Heart left ventricle (tissue), 16 donors: ENCODE measurements around the gene ATPAF2. TPM values are rescaled to one million over a fixed set of nuclear protein-coding genes. Genes with fewer than 3 reads are reported as not detected.

Experiments
- ATAC-seq, 4 donors: fragments of 200-7000 bp; cut with Tn5 transposase; one replicate each; pipeline ENCODE4 v1.9.1; 2020 to 2022; ENCODE audit warnings: moderate library complexity in 4 of 4, mild to moderate bottlenecking in 3 of 4, moderate number of reproducible peaks in 1 of 4
- DNase-seq, 5 donors: peaks; one replicate each; pipeline ENCODE4 v3.0.0-alpha.2; 2020
- H3K27ac ChIP-seq, 12 donors: fragments of 200-600 bp; sonication (generic) in 4 of 12; one replicate each; pipeline versions ENCODE4 v1.5.0 to v1.8.0; 2016 to 2022; ENCODE audit warnings: mild to moderate bottlenecking in 2 of 12
- H3K27me3 ChIP-seq, 9 donors: fragments of 200-600 bp; sonication (generic) in 2 of 9; one replicate each; pipeline versions ENCODE4 v1.5.1 to v1.8.0; 2016 to 2022; ENCODE audit warnings: mild to moderate bottlenecking in 3 of 9
- H3K36me3 ChIP-seq, 9 donors: fragments of 200-600 bp; sonication (generic) in 2 of 9; one replicate each; pipeline versions ENCODE4 v1.5.0 to v1.8.0; 2018 to 2022; ENCODE audit warnings: mild to moderate bottlenecking in 2 of 9
- H3K4me1 ChIP-seq, 12 donors: fragments of 200-600 bp; sonication (generic) in 4 of 12; one replicate each; pipeline versions ENCODE4 v1.5.0 to v1.8.0; 2016 to 2022; ENCODE audit warnings: mild to moderate bottlenecking in 3 of 12
- H3K4me3 ChIP-seq, 12 donors: fragments of 200-600 bp; sonication (generic) in 4 of 12; one replicate each; pipeline versions ENCODE4 v1.5.0 to v1.8.0; 2017 to 2022; ENCODE audit warnings: mild to moderate bottlenecking in 9 of 12, moderate library complexity in 4 of 12
- H3K9me3 ChIP-seq, 12 donors: fragments of 200-600 bp; sonication (generic) in 4 of 12; one replicate each; pipeline versions ENCODE4 v1.5.0 to v1.8.0; 2016 to 2022; ENCODE audit warnings: mild to moderate bottlenecking in 1 of 12
- CTCF ChIP-seq, 12 donors: fragments of 200-600 bp; sonication (generic) in 4 of 12; IDR thresholded peaks; one replicate each; pipeline versions ENCODE4 v1.5.0 to v1.8.0; 2018 to 2022; ENCODE audit warnings: antibody characterized with exemption in 12 of 12, mild to moderate bottlenecking in 5 of 12
- POLR2A ChIP-seq, 2 donors: fragments of 450-650 bp; IDR thresholded peaks; one replicate each; pipeline ENCODE4 v1.6.1; 2017; ENCODE audit warnings: antibody characterized with exemption in 2 of 2, mild to moderate bottlenecking in 2 of 2, moderate library complexity in 2 of 2
- WGBS, 4 donors: extraction: QIAGEN DNeasy Blood & Tissue Kit in 2 of 4; methylation state at CpG; one replicate each; pipeline versions ENCODE4 v1.1.5 to v1.1.7; 2013 to 2018; 5-methylcytosine and 5-hydroxymethylcytosine counted together
- intact Hi-C, 10 donors: fragments of 100-400 bp; cut with DNase I; formaldehyde crosslinking; loops; one replicate each; pipeline versions ENCODE4 v1.11.1 to v1.14.2; 2022
- polyA plus RNA-seq, 2 donors: library from polyadenylated mRNA; stranded (reverse); fragments of 200-250 nt; gene quantifications; one replicate each; pipeline ENCODE4 v1.2.3, GENCODE V29; 2013
- total RNA-seq, 9 donors: library from RNA; depleted of rRNA in 2 of 9; stranded (reverse); fragments of >200 nt in 2 of 9; fragmentation: NEBNext Ultra II Directional in 3 of 9; extraction: Animal tissue kit (Norgen Biotek cat#: 25700) in 3 of 9; gene quantifications; one replicate each; pipeline versions ENCODE4 v1.1.0 to v1.2.4, GENCODE V29; 2016 to 2023
- donor health status: ischemic (EF 13 %, LVEDD 7.1; RV severe dilation, severe dysfunction).
- donor health status: healthy with polysubstance abuse.
- donor health status: DM: no; HTN: yes; CAD: no.
- donor health status: DM: no; HTN: no; CAD: no.
- donor health status: ischemic (EF 25% LVEDD 6.9; RV normal size, moderate dysfunction).
- donor health status: ischemic (EF 25% LVEDD 5.7; RV mildly dilated, moderate dysfunction).
- donor health status: healthy.
- donor health status: DM: yes; HTN: yes; CAD: no.
- donor health status: ischemic (EF 35%, LVEDD 5.7; RV mildly dilated, moderate dysfunction).
- donor health status: nonischemic (EF 11% LVEDD 7.7; RV severe dilation, severe dysfunction).
- donor health status: DM: yes; HTN: yes; CAD: no.
- donor health status: PGD.
- donor health status: ischemic (EF 29% LVEDD 5.4; RV normal size, mild dysfunction).
- donor health status: nonischemic (EF 23%, LVEDD 6.1; RV moderate dilation, normal function).

ATPAF2 gene
- total and polyA plus RNA-seq, 11 donors = 25.6 to 51.4 (median 37.6) TPM

GRCh38 chr17:18028952-18029540, 9.9 kb downstream of the ATPAF2 start:
- peaks cover 0 to 18% (median 4%) of the 10 kb centered on the region in 9 donors for H3K36me3 ChIP-seq
- WGBS, 4 donors = 57 to 68% (median 61%) methylated on average over 8 of the region's 8 CpGs

DNA sequence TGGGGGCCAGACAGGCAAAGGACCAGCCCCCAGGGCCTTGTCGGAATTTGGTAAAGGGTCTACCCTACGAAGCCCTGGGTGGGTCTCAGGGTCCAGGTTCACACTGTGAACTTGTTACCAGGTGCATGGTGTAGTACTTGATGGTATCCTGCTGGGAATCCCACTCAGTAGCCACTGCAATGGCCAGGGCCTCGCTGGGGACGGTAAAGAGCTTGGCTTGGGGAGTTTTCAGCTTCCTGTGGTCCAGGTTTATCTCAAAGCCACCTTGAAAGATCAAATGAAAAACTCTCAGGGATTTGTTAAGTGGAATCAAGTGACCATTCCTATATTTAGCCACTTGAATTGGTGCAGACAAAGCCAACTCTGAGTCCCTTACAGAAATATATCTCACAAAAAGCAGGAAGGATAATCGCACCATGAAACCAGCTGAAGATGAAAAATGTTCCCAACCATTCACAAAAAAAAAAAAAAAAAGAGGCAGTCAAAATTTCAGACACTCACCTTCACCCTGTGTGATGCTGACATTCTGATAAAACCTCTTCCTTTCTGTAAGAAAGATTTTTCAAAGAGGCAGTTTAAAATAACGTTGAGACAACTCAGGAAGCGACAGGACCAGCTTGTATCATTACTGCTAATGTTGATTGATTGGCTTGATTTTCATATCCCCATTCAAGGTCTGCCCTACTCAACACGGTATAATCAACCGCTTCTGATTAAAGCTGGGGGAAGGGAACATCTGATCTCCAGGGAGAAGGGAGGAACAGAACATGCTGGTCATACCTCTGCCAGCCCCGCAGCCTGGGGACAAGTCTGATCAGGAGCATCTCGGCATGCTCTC, 10.6 kb downstream of the ATPAF2 start:
- TF ChIP-seq POLR2A (IDR thresholded peaks at IDR 0.05) (no peak), CTCF (IDR thresholded peaks at IDR 0.05) (no peak)
- intact Hi-C loops = loop anchor here in 3 of 10 donors (2.0 to 5.0 kb wide), 3 partner anchors 14 to 56 kb away; partner anchors contain the start of genes DRC3 (in 1 of the 3) and TOM1L2 (in 1 of the 3)
- Histone ChIP-seq H3K4me3 (no peak overlapping the region), H3K27ac (peak overlapping the region; percentile 49 to 93 (median 78)), H3K36me3 (peaks cover 0 to 25% (median 4%) of the 10 kb centered on the region in 9 donors), H3K4me1 (peaks cover 0 to 59% (median 23%) of the 10 kb centered on the region in 12 donors), H3K9me3 (no peaks in the 10 kb centered on the region), H3K27me3 (no peaks in the 10 kb centered on the region)
- ATAC-seq (peak; percentile 38 to 70 (median 48)), DNase-seq (no peak)
- WGBS, 4 donors = 38 to 56% (median 47%) methylated on average over 11 of the region's 11 CpGs

More at GRCh38 chr17:18028952-18029540, 9.9 kb downstream of the ATPAF2 start:
- TF ChIP-seq POLR2A (IDR thresholded peaks at IDR 0.05) (no peak), CTCF (IDR thresholded peaks at IDR 0.05) (no peak)
- H3K27ac ChIP-seq = peak overlapping the region in 11 of 12 donors; percentile 23 to 93 (median 79)
- H3K27me3 ChIP-seq = no peaks in the 10 kb centered on the region
- peaks cover 0 to 59% (median 24%) of the 10 kb centered on the region in 12 donors for H3K4me1 ChIP-seq
- intact Hi-C loops = loop anchor here in 3 of 10 donors (2.0 to 5.0 kb wide), 3 partner anchors 14 to 56 kb away; partner anchors contain the start of genes DRC3 (in 1 of the 3) and TOM1L2 (in 1 of the 3)
- H3K9me3 ChIP-seq = no peaks in the 10 kb centered on the region
- H3K4me3 ChIP-seq = no peak overlapping the region
- no peak for DNase-seq
- peak in 1 of 4 donors; percentile 2 for ATAC-seq

- H3K4me1 ChIP-seq = peaks cover 0 to 49% (median 15%) of the 10 kb centered on the region in 12 donors
- H3K36me3 ChIP-seq = peaks cover 0 to 27% (median 4%) of the 10 kb centered on the region in 9 donors
- peak overlapping the region in 10 of 12 donors; percentile 49 to 93 (median 80) for H3K27ac ChIP-seq
- H3K9me3 ChIP-seq = no peaks in the 10 kb centered on the region
- DNase-seq = peak in 1 of 5 donors; percentile 52
- no peak overlapping the region for H3K4me3 ChIP-seq
- ATAC-seq = peak in 3 of 4 donors; percentile 48 to 68 (median 56)
- H3K27me3 ChIP-seq = no peaks in the 10 kb centered on the region
- intact Hi-C loops = loop anchor here in 1 of 10 donors (5.0 kb wide), 1 partner anchor 35 kb away; no protein-coding TSS in a partner anchor
- WGBS, 4 donors = 60 to 72% (median 63%) methylated on average over 6 of the region's 6 CpGs
- no peak for TF ChIP-seq CTCF (IDR thresholded peaks at IDR 0.05)
These were observed 11.7 kb downstream of the ATPAF2 start for GRCh38 chr17:18027280-18027679.
